H1 (cell line): Measurements from ENCODE around the gene SPTBN5. TPM values are rescaled to one million over a fixed set of nuclear protein-coding genes. Genes with fewer than 3 reads are reported as not detected.

ENCODE experiments used
- CTBP2 ChIP-seq: IDR thresholded peaks from 2 replicates; pipeline ENCODE4 v1.7.0; 2011; ENCODE audit warnings: borderline replicate concordance, mild to moderate bottlenecking, moderate library complexity, mixed read lengths, low read length; ENCODE audit not compliant: insufficient read depth, insufficient read length
- EZH2 ChIP-seq: fragments of 200-600 bp; sonication (generic); IDR thresholded peaks from 2 replicates; pipeline ENCODE4 v1.7.1; 2012; ENCODE audit warnings: low read depth, mild to moderate bottlenecking, moderate library complexity, low read length, inconsistent platforms; ENCODE audit not compliant: severe bottlenecking
- POLR2A ChIP-seq, 2 experiments: IDR thresholded peaks; 1 replicate in 1 of 2; 2 replicates in 1 of 2; pipeline ENCODE4 v1.6.1; 2011; ENCODE audit warnings: low read depth in 2 of 2, low read length in 2 of 2, mild to moderate bottlenecking in 2 of 2; ENCODE audit errors: control extremely low read depth in 1 of 2
- SIX5 ChIP-seq: IDR thresholded peaks from 2 replicates; pipeline ENCODE4 v1.6.1; 2011; ENCODE audit warnings: mild to moderate bottlenecking, low read depth, low read length
- polyA plus RNA-seq, 7 experiments: library from polyadenylated mRNA; depleted of rRNA in 3 of 7; stranded (reverse) in 5 of 7; unstranded in 2 of 7; fragments of >200 nt in 5 of 7; fragments of 200-250 nt in 2 of 7; gene quantifications; 1 replicate in 5 of 7; 2 replicates in 1 of 7; 4 replicates in 1 of 7; pipeline versions ENCODE4 v1.2.1 to v1.2.3, GENCODE V29; 2011 to 2013; ENCODE audit warnings: missing spikeins in 2 of 7, mixed read lengths in 2 of 7
- total RNA-seq: library from RNA; stranded (reverse); fragmentation: NEBNext Ultra II Directional; extraction: Animal tissue kit (Norgen Biotek cat#: 25700); gene quantifications from 2 replicates; pipeline ENCODE4 v1.2.1, GENCODE V29; 2021
- TF ChIP-seq, protein P1 (sequence below): fragments of 300-600 bp; sonication (generic); IDR thresholded peaks from 2 replicates; pipeline ENCODE4 v1.7.1; 2012; ENCODE audit warnings: low read length, moderate library complexity, mild to moderate bottlenecking, inconsistent platforms; ENCODE audit not compliant: insufficient replicate concordance
- TF ChIP-seq, protein P2 (sequence below): IDR thresholded peaks from 2 replicates; pipeline ENCODE4 v1.6.1; 2011; ENCODE audit warnings: low read length, improper control_type of control experiment

Gene SPTBN5
- total and polyA plus RNA-seq, 2 of the 8 experiments (the other 6 are each of a cell fraction or from before 2014, with no cell fraction given), result 0.32 to 0.84 TPM

DNA sequence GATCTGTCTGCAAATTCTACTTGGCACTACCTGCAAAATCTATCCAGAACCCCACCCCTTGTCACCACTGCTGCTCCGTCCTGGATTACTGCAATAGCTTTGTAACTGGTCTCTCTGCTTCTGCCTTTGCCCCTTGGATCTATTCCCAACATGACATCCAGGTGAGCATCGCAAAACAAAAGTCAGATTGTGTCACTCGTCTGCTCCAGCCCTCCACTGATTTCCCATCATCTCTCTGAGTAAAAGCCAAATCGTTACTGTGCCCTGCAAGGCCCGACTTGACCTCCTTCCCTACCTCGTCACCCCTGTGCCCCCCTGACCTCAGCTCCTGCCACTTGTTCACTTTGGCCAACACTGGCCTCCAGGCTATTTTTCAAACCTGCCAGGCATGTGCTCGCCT lies 9.4 kb downstream of the SPTBN5 start (continued):
- no peak for TF ChIP-seq CTBP2
- no peak for TF ChIP-seq SIX5
- no peak for TF ChIP-seq EZH2
- TF ChIP-seq, protein P1, sequence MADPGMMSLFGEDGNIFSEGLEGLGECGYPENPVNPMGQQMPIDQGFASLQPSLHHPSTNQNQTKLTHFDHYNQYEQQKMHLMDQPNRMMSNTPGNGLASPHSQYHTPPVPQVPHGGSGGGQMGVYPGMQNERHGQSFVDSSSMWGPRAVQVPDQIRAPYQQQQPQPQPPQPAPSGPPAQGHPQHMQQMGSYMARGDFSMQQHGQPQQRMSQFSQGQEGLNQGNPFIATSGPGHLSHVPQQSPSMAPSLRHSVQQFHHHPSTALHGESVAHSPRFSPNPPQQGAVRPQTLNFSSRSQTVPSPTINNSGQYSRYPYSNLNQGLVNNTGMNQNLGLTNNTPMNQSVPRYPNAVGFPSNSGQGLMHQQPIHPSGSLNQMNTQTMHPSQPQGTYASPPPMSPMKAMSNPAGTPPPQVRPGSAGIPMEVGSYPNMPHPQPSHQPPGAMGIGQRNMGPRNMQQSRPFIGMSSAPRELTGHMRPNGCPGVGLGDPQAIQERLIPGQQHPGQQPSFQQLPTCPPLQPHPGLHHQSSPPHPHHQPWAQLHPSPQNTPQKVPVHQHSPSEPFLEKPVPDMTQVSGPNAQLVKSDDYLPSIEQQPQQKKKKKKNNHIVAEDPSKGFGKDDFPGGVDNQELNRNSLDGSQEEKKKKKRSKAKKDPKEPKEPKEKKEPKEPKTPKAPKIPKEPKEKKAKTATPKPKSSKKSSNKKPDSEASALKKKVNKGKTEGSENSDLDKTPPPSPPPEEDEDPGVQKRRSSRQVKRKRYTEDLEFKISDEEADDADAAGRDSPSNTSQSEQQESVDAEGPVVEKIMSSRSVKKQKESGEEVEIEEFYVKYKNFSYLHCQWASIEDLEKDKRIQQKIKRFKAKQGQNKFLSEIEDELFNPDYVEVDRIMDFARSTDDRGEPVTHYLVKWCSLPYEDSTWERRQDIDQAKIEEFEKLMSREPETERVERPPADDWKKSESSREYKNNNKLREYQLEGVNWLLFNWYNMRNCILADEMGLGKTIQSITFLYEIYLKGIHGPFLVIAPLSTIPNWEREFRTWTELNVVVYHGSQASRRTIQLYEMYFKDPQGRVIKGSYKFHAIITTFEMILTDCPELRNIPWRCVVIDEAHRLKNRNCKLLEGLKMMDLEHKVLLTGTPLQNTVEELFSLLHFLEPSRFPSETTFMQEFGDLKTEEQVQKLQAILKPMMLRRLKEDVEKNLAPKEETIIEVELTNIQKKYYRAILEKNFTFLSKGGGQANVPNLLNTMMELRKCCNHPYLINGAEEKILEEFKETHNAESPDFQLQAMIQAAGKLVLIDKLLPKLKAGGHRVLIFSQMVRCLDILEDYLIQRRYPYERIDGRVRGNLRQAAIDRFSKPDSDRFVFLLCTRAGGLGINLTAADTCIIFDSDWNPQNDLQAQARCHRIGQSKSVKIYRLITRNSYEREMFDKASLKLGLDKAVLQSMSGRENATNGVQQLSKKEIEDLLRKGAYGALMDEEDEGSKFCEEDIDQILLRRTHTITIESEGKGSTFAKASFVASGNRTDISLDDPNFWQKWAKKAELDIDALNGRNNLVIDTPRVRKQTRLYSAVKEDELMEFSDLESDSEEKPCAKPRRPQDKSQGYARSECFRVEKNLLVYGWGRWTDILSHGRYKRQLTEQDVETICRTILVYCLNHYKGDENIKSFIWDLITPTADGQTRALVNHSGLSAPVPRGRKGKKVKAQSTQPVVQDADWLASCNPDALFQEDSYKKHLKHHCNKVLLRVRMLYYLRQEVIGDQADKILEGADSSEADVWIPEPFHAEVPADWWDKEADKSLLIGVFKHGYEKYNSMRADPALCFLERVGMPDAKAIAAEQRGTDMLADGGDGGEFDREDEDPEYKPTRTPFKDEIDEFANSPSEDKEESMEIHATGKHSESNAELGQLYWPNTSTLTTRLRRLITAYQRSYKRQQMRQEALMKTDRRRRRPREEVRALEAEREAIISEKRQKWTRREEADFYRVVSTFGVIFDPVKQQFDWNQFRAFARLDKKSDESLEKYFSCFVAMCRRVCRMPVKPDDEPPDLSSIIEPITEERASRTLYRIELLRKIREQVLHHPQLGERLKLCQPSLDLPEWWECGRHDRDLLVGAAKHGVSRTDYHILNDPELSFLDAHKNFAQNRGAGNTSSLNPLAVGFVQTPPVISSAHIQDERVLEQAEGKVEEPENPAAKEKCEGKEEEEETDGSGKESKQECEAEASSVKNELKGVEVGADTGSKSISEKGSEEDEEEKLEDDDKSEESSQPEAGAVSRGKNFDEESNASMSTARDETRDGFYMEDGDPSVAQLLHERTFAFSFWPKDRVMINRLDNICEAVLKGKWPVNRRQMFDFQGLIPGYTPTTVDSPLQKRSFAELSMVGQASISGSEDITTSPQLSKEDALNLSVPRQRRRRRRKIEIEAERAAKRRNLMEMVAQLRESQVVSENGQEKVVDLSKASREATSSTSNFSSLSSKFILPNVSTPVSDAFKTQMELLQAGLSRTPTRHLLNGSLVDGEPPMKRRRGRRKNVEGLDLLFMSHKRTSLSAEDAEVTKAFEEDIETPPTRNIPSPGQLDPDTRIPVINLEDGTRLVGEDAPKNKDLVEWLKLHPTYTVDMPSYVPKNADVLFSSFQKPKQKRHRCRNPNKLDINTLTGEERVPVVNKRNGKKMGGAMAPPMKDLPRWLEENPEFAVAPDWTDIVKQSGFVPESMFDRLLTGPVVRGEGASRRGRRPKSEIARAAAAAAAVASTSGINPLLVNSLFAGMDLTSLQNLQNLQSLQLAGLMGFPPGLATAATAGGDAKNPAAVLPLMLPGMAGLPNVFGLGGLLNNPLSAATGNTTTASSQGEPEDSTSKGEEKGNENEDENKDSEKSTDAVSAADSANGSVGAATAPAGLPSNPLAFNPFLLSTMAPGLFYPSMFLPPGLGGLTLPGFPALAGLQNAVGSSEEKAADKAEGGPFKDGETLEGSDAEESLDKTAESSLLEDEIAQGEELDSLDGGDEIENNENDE, result no peak
- no peak for TF ChIP-seq POLR2A (IDR thresholded peaks at IDR 0.05; ENCODE audit: control extremely low read depth in 1 of 2, low read depth in 2 of 2, low read length in 2 of 2)
- TF ChIP-seq, protein P2, sequence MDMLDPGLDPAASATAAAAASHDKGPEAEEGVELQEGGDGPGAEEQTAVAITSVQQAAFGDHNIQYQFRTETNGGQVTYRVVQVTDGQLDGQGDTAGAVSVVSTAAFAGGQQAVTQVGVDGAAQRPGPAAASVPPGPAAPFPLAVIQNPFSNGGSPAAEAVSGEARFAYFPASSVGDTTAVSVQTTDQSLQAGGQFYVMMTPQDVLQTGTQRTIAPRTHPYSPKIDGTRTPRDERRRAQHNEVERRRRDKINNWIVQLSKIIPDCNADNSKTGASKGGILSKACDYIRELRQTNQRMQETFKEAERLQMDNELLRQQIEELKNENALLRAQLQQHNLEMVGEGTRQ, result no peak
